ENCODE results near the gene BDKRB1. TPM values are rescaled to one million over a fixed set of nuclear protein-coding genes. Genes with fewer than 3 reads are reported as not detected.

Gene BDKRB1
- total and polyA plus RNA-seq, 11 donors = 0.08 to 1.7 (median 0.79) TPM; not detected in 7

DNA sequence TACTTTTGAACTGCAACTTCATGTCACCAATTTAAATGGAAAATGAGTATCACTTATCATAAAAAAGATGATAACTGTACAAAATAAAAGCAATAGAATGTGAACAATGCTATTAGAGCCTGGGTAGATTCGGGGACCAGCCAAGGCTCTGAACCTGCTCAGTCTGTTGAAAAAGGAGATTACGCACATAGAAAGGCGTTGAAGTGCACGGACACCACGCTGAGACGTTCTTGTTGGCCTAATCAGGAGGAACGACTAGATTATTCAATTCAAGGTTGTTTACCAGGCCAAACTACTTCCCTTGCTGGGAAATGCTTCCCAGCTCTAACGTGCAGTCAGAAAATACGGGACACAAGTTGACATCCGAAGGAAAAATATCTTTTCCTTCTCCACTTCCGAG, 23.5 kb upstream of the BDKRB1 start:
- Histone ChIP-seq H3K4me3 (no peak overlapping the region), H3K27ac (no peak overlapping the region), H3K9me3 (peaks cover 0 to 13% (median 0%) of the 10 kb centered on the region in 12 donors), H3K4me1 (peaks cover 0 to 8% (median 0%) of the 10 kb centered on the region in 12 donors), H3K27me3 (no peaks in the 10 kb centered on the region), H3K36me3 (no peaks in the 10 kb centered on the region)
- intact Hi-C loops (cut with DNase I) = no loop called here
- no peak for DNase-seq
- TF ChIP-seq POLR2A (IDR thresholded peaks at IDR 0.05) = no peak
- no peak for TF ChIP-seq CTCF (IDR thresholded peaks at IDR 0.05)
- no peak for ATAC-seq
- 67 to 77% (median 72%) methylated on average over 11 of the region's 11 CpGs for WGBS, 4 donors

- no peak for ATAC-seq
- Histone ChIP-seq H3K4me1 (peaks cover 0 to 8% (median 0%) of the 10 kb centered on the region in 12 donors), H3K27ac (no peak overlapping the region), H3K36me3 (no peaks in the 10 kb centered on the region), H3K4me3 (no peak overlapping the region), H3K27me3 (peaks cover 0 to under 1% (median 0%) of the 10 kb centered on the region in 9 donors), H3K9me3 (peaks cover 0 to 2% (median 0%) of the 10 kb centered on the region in 12 donors)
- 69 to 71% (median 70%) methylated on average over 3 of the region's 3 CpGs for WGBS, 4 donors
- TF ChIP-seq CTCF (IDR thresholded peaks at IDR 0.05) = no peak
- intact Hi-C loops (cut with DNase I) = no loop called here
- DNase-seq = no peak
These were observed 22.3 kb upstream of the BDKRB1 start for GRCh38 chr14:96233661-96234060.

DNA sequence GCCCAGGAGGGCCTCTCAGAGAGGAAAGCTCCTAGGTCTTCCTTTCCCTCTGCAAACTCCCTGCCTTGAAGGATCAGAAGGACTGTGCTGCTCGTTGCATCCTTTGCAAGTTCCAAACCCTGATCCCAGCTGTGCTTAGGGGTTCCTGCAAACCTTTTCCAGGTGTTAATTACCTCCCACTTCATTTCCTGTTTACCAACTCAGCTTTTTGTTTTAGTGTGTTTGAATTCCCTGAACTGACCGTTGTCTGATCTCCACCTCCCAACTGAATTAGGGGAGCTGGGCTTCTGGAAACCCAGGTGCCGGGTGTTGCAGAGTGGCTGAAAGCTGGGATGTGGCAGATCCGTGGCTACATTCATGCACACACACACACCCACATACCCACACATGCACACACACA, 20.6 kb upstream of the BDKRB1 start:
- Histone ChIP-seq H3K27me3 (peaks cover 0 to 18% (median 0%) of the 10 kb centered on the region in 9 donors), H3K36me3 (no peaks in the 10 kb centered on the region), H3K4me1 (peaks cover 0 to 8% (median 0%) of the 10 kb centered on the region in 12 donors), H3K4me3 (no peak overlapping the region), H3K9me3 (no peaks in the 10 kb centered on the region), H3K27ac (no peak overlapping the region)
- ATAC-seq (no peak), DNase-seq (no peak)
- WGBS, 4 donors = 51 to 62% (median 59%) methylated on average over 4 of the region's 4 CpGs
- TF ChIP-seq CTCF (IDR thresholded peaks at IDR 0.05) (no peak), POLR2A (IDR thresholded peaks at IDR 0.05) (no peak)
- intact Hi-C loops (cut with DNase I) = no loop called here

DNA sequence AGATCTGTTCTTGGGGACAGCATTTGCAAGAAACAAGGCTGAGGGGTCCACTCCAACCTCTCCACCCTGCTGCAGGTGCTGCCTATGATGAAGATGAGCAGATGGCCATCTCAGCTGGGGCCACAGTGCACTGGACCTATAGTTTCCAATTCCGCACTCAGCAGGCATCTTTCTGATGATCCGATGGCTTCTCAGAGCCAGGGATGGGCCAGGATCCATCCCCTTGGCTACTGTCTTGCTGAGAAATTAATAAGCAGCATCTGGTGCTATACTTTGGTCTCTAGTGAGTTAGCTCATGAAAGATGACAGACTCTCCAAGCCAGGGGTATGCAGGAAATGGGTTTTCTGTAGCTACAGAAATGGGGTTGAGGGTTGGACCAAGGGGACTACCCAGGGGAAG, 18.4 kb upstream of the BDKRB1 start:
- no peaks in the 10 kb centered on the region for H3K36me3 ChIP-seq
- H3K9me3 ChIP-seq = no peaks in the 10 kb centered on the region
- DNase-seq (no peak), ATAC-seq (no peak)
- 90 to 100% (median 94%) methylated on average over 2 of the region's 2 CpGs for WGBS, 4 donors
- H3K27me3 ChIP-seq = peaks cover 0 to 20% (median 0%) of the 10 kb centered on the region in 9 donors
- peaks cover 0 to 8% (median 0%) of the 10 kb centered on the region in 12 donors for H3K4me1 ChIP-seq
- intact Hi-C loops (cut with DNase I) = no loop called here
- TF ChIP-seq POLR2A (IDR thresholded peaks at IDR 0.05) (no peak), CTCF (IDR thresholded peaks at IDR 0.05) (no peak)
- H3K27ac ChIP-seq = no peak overlapping the region
- H3K4me3 ChIP-seq = no peak overlapping the region
